CD14-positive monocyte (primary cell): ENCODE data around the gene KIRREL3. TPM values are rescaled to one million over a fixed set of nuclear protein-coding genes. Genes with fewer than 3 reads are reported as not detected.

ENCODE experiments used
- DNase-seq, 3 donors: peaks; one replicate each; pipeline ENCODE4 v3.0.0-alpha.2; 2011 to 2022
- H2AFZ ChIP-seq: 2 replicates; pipeline ENCODE4 v1.6.0; 2012; ENCODE audit warnings: mild to moderate bottlenecking, low read depth, low read length, inconsistent platforms; ENCODE audit not compliant: insufficient read depth, poor library complexity, severe bottlenecking
- H3K27ac ChIP-seq, 2 donors: 1 replicate in 1 of 2; 2 replicates in 1 of 2; pipeline ENCODE4 v1.5.1; 2012 to 2013; ENCODE audit warnings: low read length in 2 of 2, control low read depth in 1 of 2, inconsistent platforms in 1 of 2, low read depth in 1 of 2, mild to moderate bottlenecking in 1 of 2
- H3K27me3 ChIP-seq, 2 donors: one replicate each; pipeline versions ENCODE4 v1.6.0 to v1.6.1; 2011 to 2013; ENCODE audit warnings: low read length in 2 of 2; ENCODE audit not compliant: control insufficient read depth in 2 of 2, insufficient read depth in 2 of 2
- H3K36me3 ChIP-seq, 2 donors: replicated peaks in 1 of 2; 1 replicate in 1 of 2; 2 replicates in 1 of 2; pipeline versions ENCODE4 v1.5.1 to v1.6.1; 2012 to 2013; ENCODE audit warnings: low read length in 2 of 2, control low read depth in 1 of 2, inconsistent platforms in 1 of 2, mild to moderate bottlenecking in 1 of 2; ENCODE audit not compliant: insufficient read depth in 2 of 2, control insufficient read depth in 1 of 2
- H3K4me1 ChIP-seq, 2 donors: 1 replicate in 1 of 2; 2 replicates in 1 of 2; pipeline versions ENCODE4 v1.5.1 to v1.6.1; 2012 to 2013; ENCODE audit warnings: low read length in 2 of 2, control low read depth in 1 of 2, inconsistent platforms in 1 of 2, mild to moderate bottlenecking in 1 of 2, moderate library complexity in 1 of 2; ENCODE audit not compliant: insufficient read depth in 2 of 2, control insufficient read depth in 1 of 2
- H3K4me2 ChIP-seq: replicated peaks from 2 replicates; pipeline ENCODE3; 2012; ENCODE audit warnings: low read length, moderate library complexity, mild to moderate bottlenecking; ENCODE audit not compliant: poor library complexity, severe bottlenecking; ENCODE audit errors: extremely low read depth
- H3K4me3 ChIP-seq, 3 experiments: fragments of 200-600 bp in 1 of 3; sonication (generic) in 1 of 3; replicated peaks in 1 of 3; 1 replicate in 2 of 3; 2 replicates in 1 of 3; pipeline ENCODE4 v1.5.1; 2011 to 2013; ENCODE audit warnings: low read length in 3 of 3, mild to moderate bottlenecking in 3 of 3, control low read depth in 2 of 3, low read depth in 2 of 3, inconsistent platforms in 1 of 3, moderate library complexity in 1 of 3
- H3K79me2 ChIP-seq: 2 replicates; pipeline ENCODE4 v1.6.0; 2012; ENCODE audit warnings: mild to moderate bottlenecking, control low read depth, inconsistent platforms, low read length, moderate library complexity; ENCODE audit not compliant: insufficient read depth
- H3K9ac ChIP-seq: 2 replicates; pipeline ENCODE4 v1.6.0; 2017; ENCODE audit warnings: low read length, mild to moderate bottlenecking; ENCODE audit not compliant: insufficient read depth, poor library complexity, severe bottlenecking
- H3K9me3 ChIP-seq, 2 donors: replicated peaks in 1 of 2; 1 replicate in 1 of 2; 2 replicates in 1 of 2; pipeline versions ENCODE4 v1.5.1 to v1.6.1; 2012 to 2013; ENCODE audit warnings: low read length in 2 of 2, control low read depth in 1 of 2; ENCODE audit not compliant: control insufficient read depth in 1 of 2, insufficient read depth in 1 of 2
- H4K20me1 ChIP-seq: 2 replicates; pipeline ENCODE4 v1.6.0; 2012; ENCODE audit warnings: mild to moderate bottlenecking, low read length, control low read depth, moderate library complexity; ENCODE audit not compliant: insufficient read depth
- H3K27ac Mint-ChIP-seq, 7 donors: one replicate each; pipeline ENCODE4 v1.8.0; 2020; ENCODE audit warnings: mild to moderate bottlenecking in 7 of 7, mixed read lengths in 7 of 7, moderate library complexity in 6 of 7, inconsistent platforms in 2 of 7
- H3K27me3 Mint-ChIP-seq, 3 donors: one replicate each; pipeline ENCODE4 v1.8.0; 2021 to 2022; ENCODE audit warnings: low read depth in 3 of 3, mild to moderate bottlenecking in 3 of 3, mixed read lengths in 3 of 3, moderate library complexity in 3 of 3, inconsistent platforms in 1 of 3
- H3K36me3 Mint-ChIP-seq, 2 donors: one replicate each; pipeline ENCODE4 v1.8.0; 2020; ENCODE audit warnings: mixed read lengths in 2 of 2, inconsistent platforms in 1 of 2, mild to moderate bottlenecking in 1 of 2
- H3K4me1 Mint-ChIP-seq: one replicate; pipeline ENCODE4 v1.8.0; 2020; ENCODE audit warnings: mild to moderate bottlenecking, mixed read lengths
- H3K4me3 Mint-ChIP-seq, 2 donors: one replicate each; pipeline ENCODE4 v1.8.0; 2020; ENCODE audit warnings: mild to moderate bottlenecking in 2 of 2, mixed read lengths in 2 of 2, moderate library complexity in 1 of 2
- H3K9me3 Mint-ChIP-seq, 7 donors: one replicate each; pipeline ENCODE4 v1.8.0; 2020 to 2022; ENCODE audit warnings: mixed read lengths in 7 of 7, mild to moderate bottlenecking in 6 of 7, moderate library complexity in 6 of 7, inconsistent platforms in 2 of 7
- WGBS: methylation state at CpG from one replicate; pipeline ENCODE4 v1.1.5; 2013; ENCODE audit warnings: missing lambda C conversion rate; ENCODE audit not compliant: insufficient coverage; 5-methylcytosine and 5-hydroxymethylcytosine counted together
- intact Hi-C, 2 donors: fragments of 100-400 bp; cut with micrococcal nuclease; formaldehyde crosslinking; loops; one replicate each; pipeline versions ENCODE4 v1.15.0 to v1.15.1; 2023
- polyA plus RNA-seq, 3 donors: library from polyadenylated mRNA; depleted of rRNA in 1 of 3; unstranded in 2 of 3; stranded (reverse) in 1 of 3; fragments of 300-500 nt in 2 of 3; fragments of >200 nt in 1 of 3; fragmentation: Illumina TruSeq in 2 of 3; gene quantifications; 1 replicate in 2 of 3; 2 replicates in 1 of 3; pipeline ENCODE4 v1.2.3, GENCODE V29; 2012 to 2021
- TF ChIP-seq, protein P1 (sequence below): fragments of 200-600 bp; IDR thresholded peaks from one replicate; pipeline ENCODE4 v1.8.0; 2022; ENCODE audit warnings: antibody characterized with exemption, mild to moderate bottlenecking

The KIRREL3 gene
- polyA plus RNA-seq, 3 donors: not detected

DNA sequence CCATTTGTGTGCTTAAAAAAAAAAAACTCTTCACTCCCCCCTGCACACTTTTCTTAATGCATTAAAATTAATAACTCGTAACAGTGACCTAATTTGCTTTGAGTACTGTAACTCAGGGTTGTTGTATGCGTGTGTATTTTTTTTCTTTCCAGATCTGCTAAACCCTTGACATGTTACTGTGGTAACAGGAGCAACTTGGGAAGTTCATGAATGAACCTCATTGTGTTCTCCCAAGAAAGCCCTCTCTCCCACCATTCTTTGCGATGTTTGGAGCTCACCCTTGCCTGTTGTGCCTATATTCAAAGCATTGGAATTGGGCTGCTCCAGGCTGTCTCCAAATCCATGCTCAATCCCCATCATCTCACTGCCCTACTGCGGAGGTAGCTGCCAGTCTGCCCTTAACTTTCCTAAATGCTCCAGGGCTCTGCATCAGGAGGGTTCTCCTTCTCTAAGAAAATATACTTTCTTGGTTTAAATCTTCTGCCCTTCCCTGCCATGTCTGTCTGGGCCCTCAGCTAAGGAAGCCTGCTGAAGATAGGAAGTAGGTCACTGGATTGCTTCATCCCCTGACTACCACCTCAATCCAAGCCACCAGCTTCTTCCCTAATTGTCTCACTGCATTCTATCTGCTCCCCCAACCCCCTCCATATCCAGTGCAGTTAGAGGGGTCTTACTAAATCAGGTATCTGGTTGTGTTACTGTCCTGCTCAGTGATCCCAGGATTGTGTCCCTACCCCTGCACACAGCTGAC is 70.3 kb downstream of the KIRREL3 start:
- H3K4me3 ChIP-seq: no peak overlapping the region
- DNase-seq: peak in 1 of 3 donors; percentile 62
- Mint-ChIP-seq H3K27me3 (peaks cover 0 to 16% (median 2%) of the 10 kb centered on the region in 3 donors), H3K36me3 (no peaks in the 10 kb centered on the region), H3K4me1 (peaks cover 22% of the 10 kb centered on the region), H3K9me3 (peaks cover 0 to 9% (median 5%) of the 10 kb centered on the region in 7 donors), H3K27ac (peak overlapping the region in 4 of 7 donors; percentile 73 to 92 (median 88)), H3K4me3 (no peak overlapping the region)
- no peak overlapping the region for H3K4me2 ChIP-seq
- intact Hi-C loops: no loop called here
- WGBS: 100% methylated on average over 2 of the region's 4 CpGs
- H4K20me1 ChIP-seq: no peaks in the 10 kb centered on the region
- no peaks in the 10 kb centered on the region for H3K27me3 ChIP-seq
- no peaks in the 10 kb centered on the region for H3K36me3 ChIP-seq
- TF ChIP-seq, protein P1, sequence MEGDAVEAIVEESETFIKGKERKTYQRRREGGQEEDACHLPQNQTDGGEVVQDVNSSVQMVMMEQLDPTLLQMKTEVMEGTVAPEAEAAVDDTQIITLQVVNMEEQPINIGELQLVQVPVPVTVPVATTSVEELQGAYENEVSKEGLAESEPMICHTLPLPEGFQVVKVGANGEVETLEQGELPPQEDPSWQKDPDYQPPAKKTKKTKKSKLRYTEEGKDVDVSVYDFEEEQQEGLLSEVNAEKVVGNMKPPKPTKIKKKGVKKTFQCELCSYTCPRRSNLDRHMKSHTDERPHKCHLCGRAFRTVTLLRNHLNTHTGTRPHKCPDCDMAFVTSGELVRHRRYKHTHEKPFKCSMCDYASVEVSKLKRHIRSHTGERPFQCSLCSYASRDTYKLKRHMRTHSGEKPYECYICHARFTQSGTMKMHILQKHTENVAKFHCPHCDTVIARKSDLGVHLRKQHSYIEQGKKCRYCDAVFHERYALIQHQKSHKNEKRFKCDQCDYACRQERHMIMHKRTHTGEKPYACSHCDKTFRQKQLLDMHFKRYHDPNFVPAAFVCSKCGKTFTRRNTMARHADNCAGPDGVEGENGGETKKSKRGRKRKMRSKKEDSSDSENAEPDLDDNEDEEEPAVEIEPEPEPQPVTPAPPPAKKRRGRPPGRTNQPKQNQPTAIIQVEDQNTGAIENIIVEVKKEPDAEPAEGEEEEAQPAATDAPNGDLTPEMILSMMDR: no peak
- no peak overlapping the region for H2AFZ ChIP-seq
- no peaks in the 10 kb centered on the region for H3K9me3 ChIP-seq
- H3K4me1 ChIP-seq: peaks cover 0 to 29% of the 10 kb centered on the region in 2 donors
- H3K79me2 ChIP-seq: no peaks in the 10 kb centered on the region
- H3K27ac ChIP-seq: peak overlapping the region in 1 of 2 donors; percentile 45
- no peak overlapping the region for H3K9ac ChIP-seq

DNA sequence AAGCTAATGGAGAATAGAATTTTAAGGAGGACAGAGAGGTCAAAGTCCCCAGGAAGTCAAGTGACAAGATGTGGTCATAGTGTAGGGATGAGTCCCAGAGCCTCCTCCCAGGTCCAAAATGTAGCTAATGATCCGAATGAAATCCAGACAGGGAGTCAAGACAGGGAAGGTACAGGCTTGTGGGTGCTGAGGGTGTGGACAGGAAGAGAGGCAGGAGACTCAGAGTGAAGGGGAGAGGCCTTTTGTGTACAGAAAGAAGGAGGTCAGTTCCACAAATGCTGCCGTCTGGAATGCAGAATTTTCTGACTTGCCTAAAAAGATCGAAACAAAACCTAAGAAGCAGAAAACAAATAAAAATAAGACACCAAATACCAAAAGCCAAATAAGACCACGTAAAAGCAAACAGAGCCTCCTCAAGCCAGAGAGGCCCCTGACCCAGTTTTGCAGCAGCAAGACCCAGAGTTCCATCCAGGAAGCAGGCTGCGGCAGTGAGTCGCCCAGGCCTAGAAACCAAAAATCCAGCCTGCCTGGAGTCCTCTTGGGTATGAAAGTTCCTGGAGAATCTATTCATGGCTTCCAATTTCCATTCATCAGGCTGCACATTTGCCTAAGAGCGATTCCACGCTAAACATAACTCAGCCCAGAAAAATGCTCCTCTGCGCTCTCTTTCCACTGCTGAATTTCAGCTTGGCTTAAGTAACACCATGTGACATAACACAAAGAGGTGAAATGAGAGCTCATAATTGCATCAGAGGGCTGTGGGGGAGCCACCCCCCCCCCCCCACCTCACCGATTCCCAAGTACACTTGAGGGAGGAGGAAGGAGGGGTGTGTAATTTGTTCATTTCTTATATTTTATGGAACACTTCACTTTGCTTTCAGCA is 71.2 kb downstream of the KIRREL3 start:
- WGBS: 83% methylated on average over 4 of the region's 10 CpGs
- DNase-seq: peak in 1 of 3 donors; percentile 25
- no peaks in the 10 kb centered on the region for H3K36me3 ChIP-seq
- peaks cover 0 to 9% (median 3%) of the 10 kb centered on the region in 7 donors for H3K9me3 Mint-ChIP-seq
- H4K20me1 ChIP-seq: no peaks in the 10 kb centered on the region
- H3K36me3 Mint-ChIP-seq: no peaks in the 10 kb centered on the region
- TF ChIP-seq, protein P1: no peak
- intact Hi-C loops: no loop called here
- peaks cover 22% of the 10 kb centered on the region for H3K4me1 Mint-ChIP-seq
- no peaks in the 10 kb centered on the region for H3K9me3 ChIP-seq
- H3K27me3 ChIP-seq: no peaks in the 10 kb centered on the region
- H3K27me3 Mint-ChIP-seq: peaks cover 0 to 11% (median 2%) of the 10 kb centered on the region in 3 donors
- no peak overlapping the region for H3K4me3 Mint-ChIP-seq
- H2AFZ ChIP-seq: no peak overlapping the region
- peaks cover 0 to 29% of the 10 kb centered on the region in 2 donors for H3K4me1 ChIP-seq
- peak overlapping the region in 4 of 7 donors; percentile 7 to 92 (median 88) for H3K27ac Mint-ChIP-seq
- peak overlapping the region in 1 of 2 donors; percentile 45 for H3K27ac ChIP-seq
- no peak overlapping the region for H3K9ac ChIP-seq
- no peaks in the 10 kb centered on the region for H3K79me2 ChIP-seq
- H3K4me3 ChIP-seq: no peak overlapping the region
- no peak overlapping the region for H3K4me2 ChIP-seq
